HFFc6 (cell line): ENCODE measurements around the gene PHF21A. TPM values are rescaled to one million over a fixed set of nuclear protein-coding genes. Genes with fewer than 3 reads are reported as not detected.
"Not testable (repeated sequence)": the region's sequence is repeated elsewhere in the genome, so short reads cannot be mapped to it uniquely, and the experiment has no call there.

ENCODE experiments used
- DNase-seq: peaks from one replicate; pipeline ENCODE4 v3.0.0-alpha.2; 2018
- H3K27ac Mint-ChIP-seq: 2 replicates; pipeline ENCODE4 v1.8.0; 2020; ENCODE audit warnings: mild to moderate bottlenecking, mixed read lengths
- H3K27me3 Mint-ChIP-seq: 2 replicates; pipeline ENCODE4 v1.8.0; 2021; ENCODE audit warnings: mild to moderate bottlenecking, moderate library complexity, mixed read lengths; ENCODE audit not compliant: insufficient read depth
- H3K36me3 Mint-ChIP-seq: 2 replicates; pipeline ENCODE4 v1.8.0; 2021; ENCODE audit warnings: low read depth, mixed read lengths
- H3K4me1 Mint-ChIP-seq: 2 replicates; pipeline ENCODE4 v1.8.0; 2020; ENCODE audit warnings: low read depth, mixed read lengths
- H3K4me3 Mint-ChIP-seq: 2 replicates; pipeline ENCODE4 v1.8.0; 2020; ENCODE audit warnings: mild to moderate bottlenecking, moderate library complexity, mixed read lengths
- H3K9me3 Mint-ChIP-seq: 2 replicates; pipeline ENCODE4 v1.8.0; 2020; ENCODE audit warnings: mild to moderate bottlenecking, mixed read lengths
- total RNA-seq, 6 experiments: library from RNA; stranded (reverse); fragmentation: NEBNext Ultra II Directional; extraction: Animal tissue kit (Norgen Biotek cat#: 25700); gene quantifications; 2 replicates in 1 of 6; 3 replicates in 5 of 6; pipeline ENCODE4 v1.2.3, GENCODE V29; 2021
- TF ChIP-seq, protein P1 (sequence below): fragments of 200-600 bp; sonication (generic); IDR thresholded peaks from 2 replicates; pipeline ENCODE4 v1.5.0; 2021; ENCODE audit warnings: antibody characterized with exemption, mild to moderate bottlenecking

PHF21A gene
- total RNA-seq, 6 experiments from 2014 or later = 25.5 to 32.4 (median 26.2) TPM

DNA sequence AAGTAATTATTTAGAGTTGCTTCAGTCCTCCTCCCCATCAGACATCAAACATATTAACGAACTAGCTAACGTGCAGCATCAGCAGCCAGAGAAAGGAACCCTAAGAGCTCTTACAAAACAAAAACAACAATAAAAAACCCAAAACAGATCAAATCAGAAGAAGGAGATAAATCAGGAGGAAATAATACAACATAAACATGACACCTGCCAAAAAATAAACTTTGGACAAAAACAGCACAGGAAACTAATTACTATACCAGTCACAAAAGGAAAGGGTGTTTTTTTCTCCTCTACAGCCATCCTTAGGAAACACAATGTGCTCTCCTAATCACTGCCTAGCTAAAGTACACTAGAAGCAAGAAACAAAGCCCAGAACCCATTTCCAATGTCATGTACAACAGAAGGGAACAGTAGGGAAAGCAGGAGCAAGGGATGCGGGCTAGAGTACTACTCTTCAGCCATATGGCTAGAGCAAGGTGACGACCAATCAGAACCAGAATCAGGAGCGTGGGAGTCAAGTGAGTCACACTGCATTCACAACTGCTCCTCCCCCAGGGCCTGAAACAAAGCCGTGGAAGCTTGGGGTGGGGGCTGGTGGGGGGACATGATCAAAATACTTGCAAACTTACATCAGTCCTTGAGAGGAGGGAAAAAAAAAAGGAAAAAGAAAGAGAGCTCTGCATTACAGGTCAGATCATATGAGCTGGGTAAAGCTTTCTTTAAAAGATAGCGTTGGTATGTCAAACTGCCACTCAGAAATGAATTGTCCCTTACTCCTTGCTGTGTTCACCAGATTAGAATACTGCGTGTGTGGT, 138.4 kb downstream of the PHF21A start:
- TF ChIP-seq, protein P1, sequence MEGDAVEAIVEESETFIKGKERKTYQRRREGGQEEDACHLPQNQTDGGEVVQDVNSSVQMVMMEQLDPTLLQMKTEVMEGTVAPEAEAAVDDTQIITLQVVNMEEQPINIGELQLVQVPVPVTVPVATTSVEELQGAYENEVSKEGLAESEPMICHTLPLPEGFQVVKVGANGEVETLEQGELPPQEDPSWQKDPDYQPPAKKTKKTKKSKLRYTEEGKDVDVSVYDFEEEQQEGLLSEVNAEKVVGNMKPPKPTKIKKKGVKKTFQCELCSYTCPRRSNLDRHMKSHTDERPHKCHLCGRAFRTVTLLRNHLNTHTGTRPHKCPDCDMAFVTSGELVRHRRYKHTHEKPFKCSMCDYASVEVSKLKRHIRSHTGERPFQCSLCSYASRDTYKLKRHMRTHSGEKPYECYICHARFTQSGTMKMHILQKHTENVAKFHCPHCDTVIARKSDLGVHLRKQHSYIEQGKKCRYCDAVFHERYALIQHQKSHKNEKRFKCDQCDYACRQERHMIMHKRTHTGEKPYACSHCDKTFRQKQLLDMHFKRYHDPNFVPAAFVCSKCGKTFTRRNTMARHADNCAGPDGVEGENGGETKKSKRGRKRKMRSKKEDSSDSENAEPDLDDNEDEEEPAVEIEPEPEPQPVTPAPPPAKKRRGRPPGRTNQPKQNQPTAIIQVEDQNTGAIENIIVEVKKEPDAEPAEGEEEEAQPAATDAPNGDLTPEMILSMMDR = no peak
- peak overlapping the region; percentile 45 for H3K27ac Mint-ChIP-seq

DNA sequence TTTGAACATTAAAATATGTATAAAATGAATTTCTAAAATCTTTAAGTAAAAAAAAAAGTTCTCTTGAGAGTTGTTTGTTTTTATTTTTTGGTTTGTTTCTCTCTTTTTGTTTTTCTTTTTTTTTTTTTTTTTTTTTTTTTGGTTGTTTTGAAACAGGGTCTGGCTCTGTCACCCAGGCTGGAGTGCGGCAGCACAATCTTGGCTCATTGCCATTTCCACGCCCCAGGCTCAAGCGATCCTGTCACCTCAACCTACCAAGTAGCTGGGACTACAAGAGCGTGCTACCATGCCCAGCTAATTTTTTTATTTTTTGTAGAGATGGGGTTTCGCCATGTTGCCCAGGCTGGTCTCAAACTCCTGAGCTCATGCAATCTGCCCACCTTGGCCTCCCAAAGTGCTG, 139.4 kb downstream of the PHF21A start:
- not testable (repeated sequence) for H3K27ac Mint-ChIP-seq, DNase-seq, H3K4me3 Mint-ChIP-seq, H3K27me3 Mint-ChIP-seq, H3K9me3 Mint-ChIP-seq, H3K36me3 Mint-ChIP-seq
- H3K4me1 Mint-ChIP-seq = peaks cover 19% of the 10 kb centered on the region

More for the DNA sequence above, 138.4 kb downstream of the PHF21A start:
- Mint-ChIP-seq H3K27me3 (no peaks in the 10 kb centered on the region), H3K9me3 (no peaks in the 10 kb centered on the region), H3K4me3 (peak overlapping the region; percentile 63; the same call in 1 of the 2 replicates), H3K36me3 (0 out of 2 replicates have a peak, but pooled peaks cover 6% of the 10 kb centered on the region), H3K4me1 (peaks cover 19% of the 10 kb centered on the region)
- peak; percentile 38 for DNase-seq

DNA sequence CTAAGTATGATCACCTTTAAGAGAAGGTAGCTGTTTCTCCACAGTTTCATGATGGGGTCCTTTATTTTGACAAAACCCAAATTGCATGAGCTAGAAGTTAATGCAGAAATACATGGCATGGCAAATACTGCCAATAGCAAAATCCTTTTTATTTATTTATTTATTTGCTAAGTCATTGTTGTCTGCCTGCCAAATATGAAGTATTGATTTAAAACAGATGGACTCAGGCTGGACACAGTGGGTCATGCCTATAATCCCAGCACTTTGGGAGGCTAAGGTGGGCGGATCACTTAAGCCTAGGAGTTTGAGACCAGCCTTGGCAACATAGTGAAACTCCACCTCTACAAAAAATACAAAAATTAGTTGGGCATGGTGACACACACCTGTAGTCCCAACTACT, 146.4 kb downstream of the PHF21A start:
- Mint-ChIP-seq H3K27ac (no peak overlapping the region), H3K36me3 (peaks cover 6% of the 10 kb centered on the region; the same call in 1 of the 2 replicates), H3K4me1 (no peaks in the 10 kb centered on the region), H3K4me3 (no peak overlapping the region), H3K9me3 (no peaks in the 10 kb centered on the region), H3K27me3 (peaks cover 2% of the 10 kb centered on the region; the same call in 1 of the 2 replicates)
- peak; percentile 7 for DNase-seq
- TF ChIP-seq, protein P1 = no peak

DNA sequence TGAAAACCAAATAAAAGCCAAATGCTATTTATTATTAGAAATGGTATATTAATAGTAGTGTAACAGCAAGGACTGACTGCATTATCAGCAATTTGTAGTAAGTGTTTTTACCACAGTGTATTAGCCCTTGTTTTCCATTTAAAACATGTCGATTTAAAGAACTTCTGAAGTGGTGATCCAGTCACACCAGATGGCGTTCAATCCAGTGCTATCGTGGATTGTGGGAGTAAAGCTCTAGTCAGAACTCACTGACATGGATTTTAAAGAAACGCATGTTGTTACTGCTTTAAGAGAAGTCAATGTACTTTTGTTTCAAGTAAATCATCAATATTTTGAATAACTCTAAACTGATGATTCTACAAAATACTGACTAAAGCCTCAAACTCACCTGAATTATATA, 147.7 kb downstream of the PHF21A start:
- DNase-seq = no peak
- H3K36me3 Mint-ChIP-seq = no peaks in the 10 kb centered on the region; the same call in 1 of the 2 replicates

DNA sequence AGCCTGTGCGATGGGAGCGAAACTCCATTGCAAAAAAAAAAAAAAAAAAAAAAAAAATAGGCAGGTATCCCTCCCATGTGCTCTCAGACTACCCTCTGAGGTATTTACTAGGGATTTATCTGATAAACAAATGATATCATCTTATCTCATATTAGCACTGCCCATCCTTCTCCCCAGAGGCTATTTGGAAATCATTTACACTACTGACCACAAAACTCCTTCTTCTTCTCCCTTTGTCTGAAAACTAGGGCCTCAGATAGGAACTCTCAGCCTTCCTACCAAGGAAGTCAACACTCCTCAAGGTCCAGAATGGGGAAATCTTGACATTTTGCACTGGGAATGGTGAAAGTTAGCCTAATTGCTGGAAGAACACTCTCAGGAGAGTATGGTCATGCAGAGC, 152.4 kb downstream of the PHF21A start:
- no peak for DNase-seq
- Mint-ChIP-seq H3K27ac (no peak overlapping the region), H3K4me3 (no peak overlapping the region), H3K36me3 (no peaks in the 10 kb centered on the region), H3K4me1 (no peaks in the 10 kb centered on the region), H3K9me3 (no peaks in the 10 kb centered on the region), H3K27me3 (peaks cover 2% of the 10 kb centered on the region; the same call in 1 of the 2 replicates)
- TF ChIP-seq, protein P1 = no peak

More for the DNA sequence above, 147.7 kb downstream of the PHF21A start:
- Mint-ChIP-seq H3K4me3 (no peak overlapping the region), H3K9me3 (no peaks in the 10 kb centered on the region), H3K4me1 (no peaks in the 10 kb centered on the region), H3K27ac (no peak overlapping the region), H3K27me3 (peaks cover 2% of the 10 kb centered on the region; the same call in 1 of the 2 replicates)
- TF ChIP-seq, protein P1 = no peak

DNA sequence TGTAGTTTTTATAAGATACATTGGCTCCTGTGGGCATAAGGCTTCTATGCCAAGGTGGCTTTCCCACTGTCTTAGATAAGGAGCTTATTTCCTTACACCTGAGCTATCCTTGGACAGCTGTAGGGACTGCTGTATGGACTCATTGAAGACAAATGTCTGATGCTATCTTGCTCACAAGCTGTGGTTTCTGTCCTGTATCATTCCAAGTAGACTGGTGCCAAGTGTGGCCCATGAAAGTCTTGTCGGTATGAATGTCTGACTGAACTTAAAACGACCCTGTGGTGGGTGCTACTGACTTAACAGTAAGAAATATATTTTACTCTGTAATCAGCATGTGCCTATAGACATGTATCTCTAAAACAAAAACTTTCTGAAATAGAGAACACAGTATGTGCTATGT, 153.7 kb downstream of the PHF21A start:
- Mint-ChIP-seq H3K36me3 (no peaks in the 10 kb centered on the region), H3K9me3 (no peaks in the 10 kb centered on the region), H3K27ac (no peak overlapping the region), H3K4me1 (no peaks in the 10 kb centered on the region), H3K27me3 (peaks cover 3% of the 10 kb centered on the region; the same call in 1 of the 2 replicates), H3K4me3 (no peak overlapping the region)
- no peak for DNase-seq
- TF ChIP-seq, protein P1 = no peak
